HepG2 (cell line): ENCODE measurements around the gene PHEX. TPM values are rescaled to one million over a fixed set of nuclear protein-coding genes. Genes with fewer than 3 reads are reported as not detected.

ENCODE experiments used
- ATAC-seq: fragments of 200-7000 bp; cut with Tn5 transposase; 3 replicates; pipeline ENCODE4 v1.9.1; 2020; ENCODE audit warnings: mild to moderate bottlenecking, moderate library complexity
- BruUV-seq: library from RNA; stranded (reverse); fragments of 400-500 nt; replicated peaks from 2 replicates; lab custom pipeline; 2021; lab: Mats Ljungman, UMichigan
- CTCF ChIA-PET: fragments of 300-600 bp; formaldehyde crosslinking; extraction: SDS; loops from one replicate; lab custom pipeline; 2021; ENCODE audit warnings: low total read pairs, inconsistent platforms, low intra/inter-chr PET ratio; lab: Yijun Ruan, JAX
- POLR2A ChIA-PET: fragments of 350-600 bp; sonication (Branson Sonifier 250); formaldehyde crosslinking; loops from one replicate; lab custom pipeline; 2020; ENCODE audit warnings: antibody characterized with exemption, inconsistent platforms; lab: Yijun Ruan, JAX
- DNase-seq: peaks from one replicate; pipeline ENCODE4 v3.0.0-alpha.2; 2015; ENCODE audit warnings: low spot score
- FAIRE-seq: peaks from 3 replicates; lab custom pipeline; 2011; peaks lifted over from hg19 to GRCh38; lab: Jason Lieb, UNC
- H2AFZ ChIP-seq: one replicate; pipeline ENCODE4 v1.6.1; 2011; ENCODE audit warnings: low read length, inconsistent platforms
- H3K27ac ChIP-seq: fragments of 300-600 bp; 3 replicates; pipeline ENCODE4 v1.8.0; 2011; ENCODE audit warnings: mixed run types, mild to moderate bottlenecking, mixed read lengths, low read length, inconsistent platforms; ENCODE audit not compliant: insufficient read depth; ENCODE audit errors: extremely low read length
- H3K27me3 ChIP-seq, 2 experiments: fragments of 200-600 bp in 1 of 2; 2 replicates in 1 of 2; 3 replicates in 1 of 2; pipeline versions ENCODE4 v1.6.0 to v1.8.0; 2011; ENCODE audit warnings: low read length in 2 of 2, mild to moderate bottlenecking in 2 of 2, moderate library complexity in 2 of 2, inconsistent platforms in 1 of 2; ENCODE audit not compliant: insufficient read depth in 2 of 2, control insufficient read depth in 1 of 2
- H3K36me3 ChIP-seq, 2 experiments: fragments of 200-600 bp in 1 of 2; replicated peaks in 1 of 2; 2 replicates in 1 of 2; 3 replicates in 1 of 2; pipeline versions ENCODE4 v1.5.1 to v1.8.0; 2011; ENCODE audit warnings: low read length in 2 of 2, inconsistent platforms in 1 of 2; ENCODE audit not compliant: insufficient read depth in 2 of 2, control insufficient read depth in 1 of 2
- H3K4me1 ChIP-seq: 2 replicates; pipeline ENCODE4 v1.5.1; 2012; ENCODE audit warnings: low read length, inconsistent platforms; ENCODE audit not compliant: insufficient read depth
- H3K4me2 ChIP-seq: 2 replicates; pipeline ENCODE4 v1.6.0; 2011; ENCODE audit warnings: low read depth, low read length, inconsistent platforms
- H3K4me3 ChIP-seq, 3 experiments: fragments of 200-600 bp in 1 of 3; sonication (generic), shearing (Covaris generic) in 1 of 3; replicated peaks in 1 of 3; 2 replicates each; pipeline ENCODE4 v1.5.1; 2011 to 2016; ENCODE audit warnings: low read length in 3 of 3, inconsistent platforms in 2 of 3, low read depth in 2 of 3, mild to moderate bottlenecking in 2 of 3, control low read depth in 1 of 3, mixed read lengths in 1 of 3; ENCODE audit not compliant: insufficient read depth in 1 of 3
- H3K79me2 ChIP-seq: one replicate; pipeline ENCODE4 v1.6.1; 2011; ENCODE audit warnings: low read length, inconsistent platforms; ENCODE audit not compliant: insufficient read depth
- H3K9ac ChIP-seq: 2 replicates; pipeline ENCODE4 v1.6.0; 2011; ENCODE audit warnings: mild to moderate bottlenecking, low read depth, low read length, inconsistent platforms; ENCODE audit not compliant: insufficient read depth
- H3K9me3 ChIP-seq: 2 replicates; pipeline ENCODE4 v1.5.1; 2012; ENCODE audit warnings: mild to moderate bottlenecking, low read length
- H4K20me1 ChIP-seq: 2 replicates; pipeline ENCODE4 v1.6.0; 2011; ENCODE audit warnings: inconsistent platforms, mild to moderate bottlenecking, low read length, moderate library complexity; ENCODE audit not compliant: insufficient read depth
- MAF1 ChIP-seq: sonication (generic); formaldehyde crosslinking; IDR thresholded peaks from 2 replicates; pipeline ENCODE4 v1.5.0; 2020; ENCODE audit warnings: missing genetic modification reagents, borderline replicate concordance
- RAD51 ChIP-seq: fragments of 450-650 bp; IDR thresholded peaks from 2 replicates; pipeline ENCODE4 v1.6.1; 2016; ENCODE audit warnings: borderline replicate concordance
- SP2 ChIP-seq: sonication (generic); formaldehyde crosslinking; IDR thresholded peaks from 2 replicates; pipeline ENCODE4 v1.5.1; 2020; ENCODE audit warnings: mild to moderate bottlenecking, missing genetic modification reagents
- TCF7L2 ChIP-seq: IDR thresholded peaks from 2 replicates; pipeline ENCODE4 v1.6.1; 2011; ENCODE audit warnings: mild to moderate bottlenecking, low read depth, low read length, moderate library complexity
- ZNF749 ChIP-seq: sonication (generic); formaldehyde crosslinking; IDR thresholded peaks from 2 replicates; pipeline ENCODE4 v1.8.0; 2022; ENCODE audit warnings: mild to moderate bottlenecking, missing genetic modification reagents, moderate library complexity, borderline replicate concordance
- WGBS: methylation state at CpG from one replicate; pipeline ENCODE4 v1.1.6; 2017; ENCODE audit warnings: low lambda C conversion rate; 5-methylcytosine and 5-hydroxymethylcytosine counted together
- in situ Hi-C: cut with HindIII; loops from 2 replicates; pipeline ENCODE4 v1.10.0; 2017; ENCODE audit warnings: low pct_unique_long_range_greater_than_20kb; ENCODE audit not compliant: extremely low pct_ligation_motif_present
- intact Hi-C: fragments of 100-400 bp; cut with micrococcal nuclease; formaldehyde crosslinking; loops from one replicate; pipeline ENCODE4 v1.10.0; 2022; ENCODE audit not compliant: unreplicated experiment
- polyA plus RNA-seq, 8 experiments: library from polyadenylated mRNA; depleted of rRNA in 3 of 8; stranded (reverse) in 7 of 8; unstranded in 1 of 8; fragments of >200 nt; fragmentation: Illumina TruSeq in 4 of 8; extraction: Trizol in 4 of 8; gene quantifications; 2 replicates each; pipeline versions ENCODE4 v1.2.1 to v1.2.3, GENCODE V29; 2011 to 2016; ENCODE audit warnings: low read depth in 4 of 8, missing spikeins in 1 of 8, mixed read lengths in 1 of 8; ENCODE audit not compliant: insufficient read depth in 1 of 8
- total RNA-seq, 5 experiments: library from RNA; depleted of rRNA; stranded (reverse); fragments of >200 nt; fragmentation: Illumina TruSeq; extraction: Trizol; gene quantifications; 2 replicates each; pipeline ENCODE4 v1.2.3, GENCODE V29; 2016; ENCODE audit warnings: low read depth in 1 of 5
- TF ChIP-seq, protein P1 (sequence below): sonication (generic); formaldehyde crosslinking; IDR thresholded peaks from 2 replicates; pipeline ENCODE4 v1.5.1; 2020; ENCODE audit warnings: mild to moderate bottlenecking, moderate library complexity, missing genetic modification reagents
- TF ChIP-seq, protein P2 (sequence below): IDR thresholded peaks from 2 replicates; pipeline ENCODE4 v1.6.1; 2016; ENCODE audit warnings: low read depth
- TF ChIP-seq, protein P3 (sequence below): sonication (generic); formaldehyde crosslinking; IDR thresholded peaks from 2 replicates; pipeline ENCODE4 v1.9.0; 2022; ENCODE audit warnings: missing genetic modification reagents, mild to moderate bottlenecking, borderline replicate concordance
- TF ChIP-seq, protein P4 (sequence below): sonication (generic); formaldehyde crosslinking; IDR thresholded peaks from 2 replicates; pipeline ENCODE4 v1.4.0; 2020; ENCODE audit warnings: mild to moderate bottlenecking, missing genetic modification reagents

PHEX gene
- total and polyA plus RNA-seq, 2 of the 13 experiments (the other 11 are each of a cell fraction or from before 2014, with no cell fraction given), result 0.01 to 0.27 TPM

DNA sequence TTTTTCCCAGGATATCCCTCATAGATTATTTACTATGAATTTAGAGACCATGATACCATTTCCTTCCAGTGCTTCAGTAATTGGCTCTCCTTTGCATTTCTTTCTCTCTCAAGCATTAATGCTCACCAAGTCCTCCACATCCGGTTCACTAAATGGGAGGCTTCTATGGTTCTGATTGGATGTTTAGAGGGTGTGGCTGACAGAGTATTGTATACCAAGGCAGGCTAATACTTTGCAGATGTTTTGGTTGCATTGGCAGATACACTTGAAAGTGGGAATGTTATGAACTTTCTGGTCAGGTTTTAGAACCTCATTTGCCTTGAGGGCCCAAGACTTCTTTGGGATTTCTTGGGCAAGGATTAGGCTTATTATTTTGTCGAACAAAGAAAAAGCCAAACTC lies 264.7 kb downstream of the PHEX start (continued):
- TF ChIP-seq, protein P1, sequence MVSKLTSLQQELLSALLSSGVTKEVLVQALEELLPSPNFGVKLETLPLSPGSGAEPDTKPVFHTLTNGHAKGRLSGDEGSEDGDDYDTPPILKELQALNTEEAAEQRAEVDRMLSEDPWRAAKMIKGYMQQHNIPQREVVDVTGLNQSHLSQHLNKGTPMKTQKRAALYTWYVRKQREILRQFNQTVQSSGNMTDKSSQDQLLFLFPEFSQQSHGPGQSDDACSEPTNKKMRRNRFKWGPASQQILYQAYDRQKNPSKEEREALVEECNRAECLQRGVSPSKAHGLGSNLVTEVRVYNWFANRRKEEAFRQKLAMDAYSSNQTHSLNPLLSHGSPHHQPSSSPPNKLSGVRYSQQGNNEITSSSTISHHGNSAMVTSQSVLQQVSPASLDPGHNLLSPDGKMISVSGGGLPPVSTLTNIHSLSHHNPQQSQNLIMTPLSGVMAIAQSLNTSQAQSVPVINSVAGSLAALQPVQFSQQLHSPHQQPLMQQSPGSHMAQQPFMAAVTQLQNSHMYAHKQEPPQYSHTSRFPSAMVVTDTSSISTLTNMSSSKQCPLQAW (CRISPR knock-in tag), result no peak
- TF ChIP-seq TCF7L2, result no peak
- TF ChIP-seq, protein P2, sequence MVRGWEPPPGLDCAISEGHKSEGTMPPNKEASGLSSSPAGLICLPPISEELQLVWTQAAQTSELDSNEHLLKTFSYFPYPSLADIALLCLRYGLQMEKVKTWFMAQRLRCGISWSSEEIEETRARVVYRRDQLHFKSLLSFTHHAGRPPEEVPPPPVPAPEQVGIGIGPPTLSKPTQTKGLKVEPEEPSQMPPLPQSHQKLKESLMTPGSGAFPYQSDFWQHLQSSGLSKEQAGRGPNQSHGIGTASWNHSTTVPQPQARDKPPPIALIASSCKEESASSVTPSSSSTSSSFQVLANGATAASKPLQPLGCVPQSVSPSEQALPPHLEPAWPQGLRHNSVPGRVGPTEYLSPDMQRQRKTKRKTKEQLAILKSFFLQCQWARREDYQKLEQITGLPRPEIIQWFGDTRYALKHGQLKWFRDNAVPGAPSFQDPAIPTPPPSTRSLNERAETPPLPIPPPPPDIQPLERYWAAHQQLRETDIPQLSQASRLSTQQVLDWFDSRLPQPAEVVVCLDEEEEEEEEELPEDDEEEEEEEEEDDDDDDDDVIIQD, result no peak
- TF ChIP-seq RAD51, result no peak
- no peak for TF ChIP-seq ZNF749 (CRISPR knock-in tag)
- TF ChIP-seq, protein P3, sequence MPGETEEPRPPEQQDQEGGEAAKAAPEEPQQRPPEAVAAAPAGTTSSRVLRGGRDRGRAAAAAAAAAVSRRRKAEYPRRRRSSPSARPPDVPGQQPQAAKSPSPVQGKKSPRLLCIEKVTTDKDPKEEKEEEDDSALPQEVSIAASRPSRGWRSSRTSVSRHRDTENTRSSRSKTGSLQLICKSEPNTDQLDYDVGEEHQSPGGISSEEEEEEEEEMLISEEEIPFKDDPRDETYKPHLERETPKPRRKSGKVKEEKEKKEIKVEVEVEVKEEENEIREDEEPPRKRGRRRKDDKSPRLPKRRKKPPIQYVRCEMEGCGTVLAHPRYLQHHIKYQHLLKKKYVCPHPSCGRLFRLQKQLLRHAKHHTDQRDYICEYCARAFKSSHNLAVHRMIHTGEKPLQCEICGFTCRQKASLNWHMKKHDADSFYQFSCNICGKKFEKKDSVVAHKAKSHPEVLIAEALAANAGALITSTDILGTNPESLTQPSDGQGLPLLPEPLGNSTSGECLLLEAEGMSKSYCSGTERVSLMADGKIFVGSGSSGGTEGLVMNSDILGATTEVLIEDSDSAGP (CRISPR knock-in tag), result no peak

DNA sequence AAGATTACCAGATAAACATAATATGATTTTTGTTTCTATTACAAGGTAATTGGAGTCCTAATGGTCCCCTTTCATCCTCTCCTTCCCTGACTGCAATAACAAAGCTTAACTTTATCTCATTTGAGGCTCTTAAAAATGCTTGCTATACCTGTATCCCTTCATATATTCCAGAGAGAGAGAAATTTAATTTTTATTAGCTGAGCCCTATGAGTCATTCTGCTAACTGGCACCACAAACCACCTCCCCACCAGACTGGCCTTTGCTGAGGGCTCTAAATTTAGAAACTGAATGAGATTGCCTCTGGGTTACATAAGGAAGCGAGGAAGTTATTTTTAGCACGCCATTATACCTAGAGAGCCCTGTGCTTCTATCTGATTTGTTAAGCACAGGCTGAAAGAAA lies 268.0 kb downstream of the PHEX start:
- BruUV-seq, result no TSS peak
- no peaks in the 10 kb centered on the region for H3K9me3 ChIP-seq
- H4K20me1 ChIP-seq, result no peaks in the 10 kb centered on the region
- no peaks in the 10 kb centered on the region for H3K79me2 ChIP-seq
- H3K9ac ChIP-seq, result no peak overlapping the region
- no peaks in the 10 kb centered on the region for H3K4me1 ChIP-seq
- H3K4me2 ChIP-seq, result no peak overlapping the region
- TF ChIP-seq, protein P4, sequence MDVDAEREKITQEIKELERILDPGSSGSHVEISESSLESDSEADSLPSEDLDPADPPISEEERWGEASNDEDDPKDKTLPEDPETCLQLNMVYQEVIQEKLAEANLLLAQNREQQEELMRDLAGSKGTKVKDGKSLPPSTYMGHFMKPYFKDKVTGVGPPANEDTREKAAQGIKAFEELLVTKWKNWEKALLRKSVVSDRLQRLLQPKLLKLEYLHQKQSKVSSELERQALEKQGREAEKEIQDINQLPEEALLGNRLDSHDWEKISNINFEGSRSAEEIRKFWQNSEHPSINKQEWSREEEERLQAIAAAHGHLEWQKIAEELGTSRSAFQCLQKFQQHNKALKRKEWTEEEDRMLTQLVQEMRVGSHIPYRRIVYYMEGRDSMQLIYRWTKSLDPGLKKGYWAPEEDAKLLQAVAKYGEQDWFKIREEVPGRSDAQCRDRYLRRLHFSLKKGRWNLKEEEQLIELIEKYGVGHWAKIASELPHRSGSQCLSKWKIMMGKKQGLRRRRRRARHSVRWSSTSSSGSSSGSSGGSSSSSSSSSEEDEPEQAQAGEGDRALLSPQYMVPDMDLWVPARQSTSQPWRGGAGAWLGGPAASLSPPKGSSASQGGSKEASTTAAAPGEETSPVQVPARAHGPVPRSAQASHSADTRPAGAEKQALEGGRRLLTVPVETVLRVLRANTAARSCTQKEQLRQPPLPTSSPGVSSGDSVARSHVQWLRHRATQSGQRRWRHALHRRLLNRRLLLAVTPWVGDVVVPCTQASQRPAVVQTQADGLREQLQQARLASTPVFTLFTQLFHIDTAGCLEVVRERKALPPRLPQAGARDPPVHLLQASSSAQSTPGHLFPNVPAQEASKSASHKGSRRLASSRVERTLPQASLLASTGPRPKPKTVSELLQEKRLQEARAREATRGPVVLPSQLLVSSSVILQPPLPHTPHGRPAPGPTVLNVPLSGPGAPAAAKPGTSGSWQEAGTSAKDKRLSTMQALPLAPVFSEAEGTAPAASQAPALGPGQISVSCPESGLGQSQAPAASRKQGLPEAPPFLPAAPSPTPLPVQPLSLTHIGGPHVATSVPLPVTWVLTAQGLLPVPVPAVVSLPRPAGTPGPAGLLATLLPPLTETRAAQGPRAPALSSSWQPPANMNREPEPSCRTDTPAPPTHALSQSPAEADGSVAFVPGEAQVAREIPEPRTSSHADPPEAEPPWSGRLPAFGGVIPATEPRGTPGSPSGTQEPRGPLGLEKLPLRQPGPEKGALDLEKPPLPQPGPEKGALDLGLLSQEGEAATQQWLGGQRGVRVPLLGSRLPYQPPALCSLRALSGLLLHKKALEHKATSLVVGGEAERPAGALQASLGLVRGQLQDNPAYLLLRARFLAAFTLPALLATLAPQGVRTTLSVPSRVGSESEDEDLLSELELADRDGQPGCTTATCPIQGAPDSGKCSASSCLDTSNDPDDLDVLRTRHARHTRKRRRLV (CRISPR knock-in tag), result no peak
- TF ChIP-seq MAF1 (CRISPR knock-in tag), result no peak
- TF ChIP-seq SP2, result no peak
- H3K27ac ChIP-seq, result no peak overlapping the region
- no peak for DNase-seq
- in situ Hi-C loops, result no loop called here
- H2AFZ ChIP-seq, result no peak overlapping the region
- no peaks in the 10 kb centered on the region for H3K36me3 ChIP-seq
- intact Hi-C loops, result no loop called here
- no peak for FAIRE-seq
- ATAC-seq, result no peak
- POLR2A ChIA-PET, result no interaction called here
- WGBS, result no CpG with 5 or more reads among the region's 2 CpGs
- H3K27me3 ChIP-seq, result no peaks in the 10 kb centered on the region
- no peak overlapping the region for H3K4me3 ChIP-seq
- CTCF ChIA-PET, result no interaction called here
